Trophoblast cell (in vitro differentiated cells and primary cell): Measurements from ENCODE around the gene ACOD1.
"Not testable (repeated sequence)": the region's sequence is repeated elsewhere in the genome, so short reads cannot be mapped to it uniquely, and the experiment has no call there.

Source experiments
- DNase-seq, 2 donors: peaks; one replicate each; pipeline ENCODE4 v3.0.0-alpha.2; 2016
- H2AFZ ChIP-seq: 2 replicates; pipeline ENCODE4 v1.6.1; 2013; ENCODE audit warnings: low read length, moderate library complexity, mild to moderate bottlenecking; ENCODE audit not compliant: insufficient read depth, poor library complexity
- H2AK5ac ChIP-seq: 2 replicates; pipeline ENCODE4 v1.6.1; 2013; ENCODE audit warnings: mild to moderate bottlenecking, low read length
- H2BK120ac ChIP-seq: 2 replicates; pipeline ENCODE4 v1.6.1; 2013; ENCODE audit warnings: low read length, mild to moderate bottlenecking, moderate library complexity; ENCODE audit not compliant: insufficient read depth, poor library complexity
- H2BK12ac ChIP-seq: 2 replicates; pipeline ENCODE4 v1.6.1; 2013; ENCODE audit warnings: mild to moderate bottlenecking, low read length, moderate library complexity
- H2BK5ac ChIP-seq: 2 replicates; pipeline ENCODE4 v1.6.1; 2013; ENCODE audit warnings: low read length, low read depth, moderate library complexity, mild to moderate bottlenecking; ENCODE audit not compliant: poor library complexity
- H3K14ac ChIP-seq: 2 replicates; pipeline ENCODE4 v1.6.1; 2013; ENCODE audit warnings: mild to moderate bottlenecking, low read length
- H3K18ac ChIP-seq: 2 replicates; pipeline ENCODE4 v1.6.1; 2013; ENCODE audit warnings: mild to moderate bottlenecking, low read length
- H3K23ac ChIP-seq: 2 replicates; pipeline ENCODE4 v1.6.1; 2013; ENCODE audit warnings: low read length
- H3K27ac ChIP-seq: 2 replicates; pipeline ENCODE4 v1.5.1; 2013; ENCODE audit warnings: low read depth, mild to moderate bottlenecking, inconsistent platforms, low read length, moderate library complexity
- H3K27me3 ChIP-seq: 2 replicates; pipeline ENCODE4 v1.6.1; 2013; ENCODE audit warnings: inconsistent platforms, mild to moderate bottlenecking, low read length, moderate library complexity; ENCODE audit not compliant: insufficient read depth
- H3K36me3 ChIP-seq, 2 experiments: 1 replicate in 1 of 2; 2 replicates in 1 of 2; pipeline ENCODE4 v1.6.1; 2013; ENCODE audit warnings: low read length in 2 of 2, mild to moderate bottlenecking in 2 of 2, moderate library complexity in 1 of 2; ENCODE audit not compliant: insufficient read depth in 2 of 2, control insufficient read depth in 1 of 2
- H3K4ac ChIP-seq: 2 replicates; pipeline ENCODE4 v1.6.1; 2013; ENCODE audit warnings: low read depth, mild to moderate bottlenecking, low read length, moderate library complexity
- H3K4me1 ChIP-seq, 2 experiments: 1 replicate in 1 of 2; 2 replicates in 1 of 2; pipeline ENCODE4 v1.6.1; 2013; ENCODE audit warnings: low read length in 2 of 2, mild to moderate bottlenecking in 2 of 2, moderate library complexity in 1 of 2; ENCODE audit not compliant: insufficient read depth in 2 of 2, control insufficient read depth in 1 of 2
- H3K4me2 ChIP-seq: 2 replicates; pipeline ENCODE4 v1.6.1; 2013; ENCODE audit warnings: inconsistent platforms, mild to moderate bottlenecking, low read length, moderate library complexity
- H3K4me3 ChIP-seq: 2 replicates; pipeline ENCODE4 v1.5.1; 2013; ENCODE audit warnings: mild to moderate bottlenecking, low read depth, low read length, inconsistent platforms
- H3K79me1 ChIP-seq: one replicate; pipeline ENCODE4 v1.6.1; 2013; ENCODE audit warnings: low read length
- H3K79me2 ChIP-seq: 2 replicates; pipeline ENCODE4 v1.6.1; 2013; ENCODE audit warnings: low read length, mild to moderate bottlenecking; ENCODE audit not compliant: control insufficient read depth, insufficient read depth, poor library complexity
- H3K9ac ChIP-seq: 2 replicates; pipeline ENCODE4 v1.6.1; 2013; ENCODE audit warnings: mild to moderate bottlenecking, low read length
- H3K9me3 ChIP-seq: 2 replicates; pipeline ENCODE4 v1.6.1; 2013; ENCODE audit warnings: low read depth, mild to moderate bottlenecking, control low read depth, inconsistent platforms, low read length; ENCODE audit not compliant: insufficient read depth
- H4K12ac ChIP-seq: 2 replicates; pipeline ENCODE4 v1.6.1; 2013; ENCODE audit warnings: low read depth, mild to moderate bottlenecking, low read length, moderate library complexity
- H4K8ac ChIP-seq: 2 replicates; pipeline ENCODE4 v1.6.1; 2013; ENCODE audit warnings: low read depth, mild to moderate bottlenecking, low read length, moderate library complexity
- H4K91ac ChIP-seq: one replicate; pipeline ENCODE4 v1.6.1; 2013; ENCODE audit warnings: low read depth, mild to moderate bottlenecking, low read length, moderate library complexity
- WGBS: extraction: QIAGEN DNeasy Blood & Tissue Kit; methylation state at CpG from one replicate; pipeline ENCODE4 v1.1.7; 2013; ENCODE audit warnings: missing lambda C conversion rate; ENCODE audit not compliant: insufficient read length, insufficient coverage; ENCODE audit errors: extremely low coverage; 5-methylcytosine and 5-hydroxymethylcytosine counted together

ACOD1 gene

DNA sequence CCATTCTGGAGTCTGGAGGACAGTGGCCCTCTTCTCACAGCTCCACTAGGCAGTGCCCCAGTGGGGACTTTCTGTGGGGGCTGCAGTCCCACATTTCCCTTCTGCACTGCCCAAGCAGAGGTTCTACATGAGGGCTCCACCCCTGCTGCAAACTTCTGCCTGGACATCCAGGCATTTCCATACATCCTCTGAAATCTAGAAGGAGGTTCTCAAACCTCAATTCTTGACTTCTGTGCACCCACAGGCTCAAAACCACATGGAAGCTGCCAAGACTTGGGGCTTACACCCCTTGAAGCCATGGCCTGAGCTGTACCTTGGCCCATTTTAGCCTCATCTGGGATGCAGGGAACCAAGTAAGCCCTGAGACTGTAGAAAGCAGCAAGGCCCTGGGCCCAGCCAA is 11.4 kb downstream of the ACOD1 start:
- not testable (repeated sequence) for H2BK12ac ChIP-seq, H3K4me3 ChIP-seq, H4K12ac ChIP-seq

DNA sequence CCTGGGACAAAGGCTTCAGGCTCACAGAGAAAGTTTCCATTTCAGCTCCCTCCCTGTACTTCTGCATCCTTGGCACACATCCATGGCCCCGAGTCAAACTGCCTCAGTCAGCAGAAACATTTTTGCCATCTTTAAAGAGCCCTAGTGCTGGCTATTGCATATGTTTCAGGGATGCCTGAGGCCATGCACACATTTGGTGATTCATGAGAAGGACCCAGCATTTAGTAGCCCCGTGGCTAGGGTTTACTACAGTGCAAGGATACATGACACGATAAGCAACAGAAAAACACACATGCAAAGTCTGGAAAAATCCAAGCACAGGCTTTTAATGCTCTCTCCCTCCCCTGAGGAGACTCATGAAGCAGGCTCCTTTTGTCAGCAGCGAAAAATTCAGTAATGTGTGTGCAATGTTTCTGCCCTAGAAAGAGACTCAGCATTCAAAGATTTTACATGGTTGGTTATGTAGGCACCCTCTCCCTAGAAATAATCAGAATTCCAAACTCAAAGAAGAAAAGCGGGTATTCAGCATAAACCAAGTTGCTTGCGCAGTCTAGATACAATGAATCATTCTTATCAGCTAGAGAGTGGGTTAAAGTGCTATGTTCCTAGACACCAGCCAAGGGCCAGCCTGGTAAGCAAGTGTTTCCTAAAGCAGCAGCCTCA is 17.6 kb downstream of the ACOD1 start:
- no CpG with 5 or more reads among the region's 6 CpGs for WGBS
- H3K4me3 ChIP-seq = no peak overlapping the region
- H3K14ac ChIP-seq = peak overlapping the region; percentile 54
- DNase-seq = peak; percentile 89 to 97
- H3K23ac ChIP-seq = no peak overlapping the region
- H3K4me2 ChIP-seq = no peak overlapping the region
- H3K27me3 ChIP-seq = no peaks in the 10 kb centered on the region
- H4K12ac ChIP-seq = no peak overlapping the region
- no peaks in the 10 kb centered on the region for H3K36me3 ChIP-seq
- H4K91ac ChIP-seq = peak overlapping the region; percentile 18
- no peak overlapping the region for H2BK5ac ChIP-seq
- H2BK120ac ChIP-seq = no peak overlapping the region
- H3K9me3 ChIP-seq = peaks cover 1% of the 10 kb centered on the region
- peak overlapping the region; percentile 77 for H3K27ac ChIP-seq
- H3K18ac ChIP-seq = no peak overlapping the region
- peaks cover 5% of the 10 kb centered on the region for H3K79me1 ChIP-seq
- no peak overlapping the region for H2AK5ac ChIP-seq
- H2BK12ac ChIP-seq = no peak overlapping the region
- peaks cover 8 to 24% of the 10 kb centered on the region in 2 experiments for H3K4me1 ChIP-seq
- H2AFZ ChIP-seq = no peak overlapping the region
- H3K9ac ChIP-seq = no peak overlapping the region
- no peak overlapping the region for H4K8ac ChIP-seq
- H3K4ac ChIP-seq = no peak overlapping the region
- H3K79me2 ChIP-seq = no peaks in the 10 kb centered on the region

More for the DNA sequence above, 11.4 kb downstream of the ACOD1 start:
- not testable (repeated sequence) for H3K4me1 ChIP-seq, H3K79me1 ChIP-seq, H3K9ac ChIP-seq, H3K4me2 ChIP-seq, H3K18ac ChIP-seq, H3K14ac ChIP-seq, H3K79me2 ChIP-seq, DNase-seq, H4K91ac ChIP-seq, H3K4ac ChIP-seq, H3K36me3 ChIP-seq, H2AFZ ChIP-seq, H3K27me3 ChIP-seq, H2BK120ac ChIP-seq, H3K23ac ChIP-seq, H2BK5ac ChIP-seq, H3K27ac ChIP-seq, H2AK5ac ChIP-seq, H4K8ac ChIP-seq
- peaks cover 11% of the 10 kb centered on the region for H3K9me3 ChIP-seq

DNA sequence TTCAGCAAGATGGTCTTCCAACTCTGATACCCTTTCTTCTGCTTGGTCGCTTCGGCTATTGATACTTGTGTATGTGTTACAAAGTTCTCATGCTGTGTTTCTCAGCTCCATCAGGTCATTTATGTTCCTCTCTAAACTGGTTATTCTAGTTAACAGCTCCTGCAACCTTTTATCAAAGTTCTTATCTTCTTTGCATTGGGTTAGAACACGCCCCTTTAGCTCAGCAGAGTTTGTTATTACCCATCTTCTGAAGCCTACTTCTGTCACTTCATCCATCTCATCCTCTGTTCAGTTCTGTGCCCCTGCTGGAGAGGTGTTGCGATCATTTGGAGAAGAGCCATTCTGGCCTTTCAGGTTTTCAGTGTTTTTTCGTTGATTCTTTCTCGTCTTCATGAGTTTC is 18.7 kb downstream of the ACOD1 start:
- Histone ChIP-seq H3K18ac (no peak overlapping the region), H3K4me1 (peaks cover 8 to 24% of the 10 kb centered on the region in 2 experiments), H4K91ac (peak overlapping the region; percentile 61), H2AFZ (no peak overlapping the region), H2BK5ac (no peak overlapping the region), H3K79me2 (no peaks in the 10 kb centered on the region), H3K36me3 (no peaks in the 10 kb centered on the region), H3K9me3 (peaks cover 1% of the 10 kb centered on the region), H3K23ac (no peak overlapping the region), H2BK120ac (no peak overlapping the region), H4K12ac (no peak overlapping the region), H3K79me1 (peaks cover 5% of the 10 kb centered on the region), H2AK5ac (no peak overlapping the region), H3K4ac (no peak overlapping the region), H3K4me3 (no peak overlapping the region), H4K8ac (no peak overlapping the region), H3K27me3 (no peaks in the 10 kb centered on the region), H3K14ac (no peak overlapping the region), H3K4me2 (no peak overlapping the region), H3K27ac (peak overlapping the region; percentile 38), H2BK12ac (no peak overlapping the region), H3K9ac (no peak overlapping the region)
- no CpG with 5 or more reads among the region's 6 CpGs for WGBS
- DNase-seq = peak in 1 of 2 donors; percentile 72

DNA sequence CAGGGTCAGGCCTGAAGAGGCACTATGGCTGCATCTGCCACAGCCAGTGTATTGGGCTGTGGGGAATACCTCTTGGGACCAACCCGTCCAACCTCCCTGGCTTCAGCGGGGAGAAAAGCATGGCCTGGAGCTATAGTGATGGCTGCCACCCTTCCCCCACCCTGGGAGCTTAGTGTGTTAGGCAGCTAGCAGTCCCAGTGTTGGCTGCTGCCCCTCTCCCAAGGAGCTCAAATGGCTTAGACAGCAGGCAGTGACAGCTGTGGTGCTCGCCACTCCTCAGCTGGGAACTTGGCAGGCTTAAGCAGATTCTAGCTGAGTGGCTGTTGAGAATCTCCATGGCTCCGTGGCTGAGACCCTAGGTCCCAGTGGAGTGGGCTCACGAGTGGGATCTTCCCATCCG is 19.7 kb downstream of the ACOD1 start:
- H3K27me3 ChIP-seq = no peaks in the 10 kb centered on the region
- WGBS = no CpG with 5 or more reads among the region's 6 CpGs
- H4K91ac ChIP-seq = peak overlapping the region; percentile 30
- no peak overlapping the region for H3K4ac ChIP-seq
- no peak overlapping the region for H3K27ac ChIP-seq
- H3K36me3 ChIP-seq = no peaks in the 10 kb centered on the region
- H3K4me2 ChIP-seq = no peak overlapping the region
- H2AK5ac ChIP-seq = peak overlapping the region; percentile 50
- H3K79me1 ChIP-seq = peaks cover 5% of the 10 kb centered on the region
- peaks cover 1% of the 10 kb centered on the region for H3K9me3 ChIP-seq
- no peak overlapping the region for H4K8ac ChIP-seq
- no peak overlapping the region for H3K23ac ChIP-seq
- H3K79me2 ChIP-seq = no peaks in the 10 kb centered on the region
- H3K18ac ChIP-seq = no peak overlapping the region
- H4K12ac ChIP-seq = no peak overlapping the region
- peaks cover 8 to 27% of the 10 kb centered on the region in 2 experiments for H3K4me1 ChIP-seq
- no peak overlapping the region for H2BK12ac ChIP-seq
- H3K14ac ChIP-seq = peak overlapping the region; percentile 8
- no peak overlapping the region for H3K9ac ChIP-seq
- no peak overlapping the region for H2BK5ac ChIP-seq
- H2AFZ ChIP-seq = no peak overlapping the region
- no peak overlapping the region for H3K4me3 ChIP-seq
- peak; percentile 22 to 58 for DNase-seq
- peak overlapping the region; percentile 18 for H2BK120ac ChIP-seq
